ENCODE data around the gene DNAH11.

GRCh38 chr7:21717323-21717722, 174.5 kb downstream of the DNAH11 start:
- TF ChIP-seq POLR2AphosphoS5 (IDR thresholded peaks at IDR 0.05): no peak
- TF ChIP-seq, protein P1, sequence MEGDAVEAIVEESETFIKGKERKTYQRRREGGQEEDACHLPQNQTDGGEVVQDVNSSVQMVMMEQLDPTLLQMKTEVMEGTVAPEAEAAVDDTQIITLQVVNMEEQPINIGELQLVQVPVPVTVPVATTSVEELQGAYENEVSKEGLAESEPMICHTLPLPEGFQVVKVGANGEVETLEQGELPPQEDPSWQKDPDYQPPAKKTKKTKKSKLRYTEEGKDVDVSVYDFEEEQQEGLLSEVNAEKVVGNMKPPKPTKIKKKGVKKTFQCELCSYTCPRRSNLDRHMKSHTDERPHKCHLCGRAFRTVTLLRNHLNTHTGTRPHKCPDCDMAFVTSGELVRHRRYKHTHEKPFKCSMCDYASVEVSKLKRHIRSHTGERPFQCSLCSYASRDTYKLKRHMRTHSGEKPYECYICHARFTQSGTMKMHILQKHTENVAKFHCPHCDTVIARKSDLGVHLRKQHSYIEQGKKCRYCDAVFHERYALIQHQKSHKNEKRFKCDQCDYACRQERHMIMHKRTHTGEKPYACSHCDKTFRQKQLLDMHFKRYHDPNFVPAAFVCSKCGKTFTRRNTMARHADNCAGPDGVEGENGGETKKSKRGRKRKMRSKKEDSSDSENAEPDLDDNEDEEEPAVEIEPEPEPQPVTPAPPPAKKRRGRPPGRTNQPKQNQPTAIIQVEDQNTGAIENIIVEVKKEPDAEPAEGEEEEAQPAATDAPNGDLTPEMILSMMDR (IDR thresholded peaks at IDR 0.05): no peak
- no peak for TF ChIP-seq POLR2A (IDR thresholded peaks at IDR 0.05)

All from prostate gland (tissue), 2 donors.